A172 (cell line): ENCODE measurements around the gene XYLT1. TPM values are rescaled to one million over a fixed set of nuclear protein-coding genes. Genes with fewer than 3 reads are reported as not detected.

ENCODE experiments used
- DNase-seq: peaks from one replicate; pipeline ENCODE4 v3.0.0-alpha.2; 2015; ENCODE audit warnings: low spot score
- total RNA-seq: library from RNA; depleted of rRNA; stranded (reverse); fragments of >200 nt; shearing (Covaris generic); gene quantifications from 2 replicates; pipeline ENCODE4 v1.2.3, GENCODE V29; 2014

The XYLT1 gene
- total RNA-seq, 1 experiment from 2014 or later: not detected

GRCh38 chr16:17457997-17458396 is 12.8 kb downstream of the XYLT1 start:
- no peak for DNase-seq

- DNase-seq: no peak
These were observed 13.2 kb downstream of the XYLT1 start for GRCh38 chr16:17457513-17457912.

- DNase-seq: no peak
These were observed 16.5 kb downstream of the XYLT1 start for GRCh38 chr16:17454162-17454730.

- no peak for DNase-seq
These were observed 17.3 kb downstream of the XYLT1 start for GRCh38 chr16:17453364-17454038.

GRCh38 chr16:17452922-17453321 is 17.8 kb downstream of the XYLT1 start:
- DNase-seq: no peak

GRCh38 chr16:17451843-17452242 is 18.9 kb downstream of the XYLT1 start:
- no peak for DNase-seq

GRCh38 chr16:17450291-17450690 is 20.5 kb downstream of the XYLT1 start:
- no peak for DNase-seq

GRCh38 chr16:17448640-17449638 is 21.8 kb downstream of the XYLT1 start:
- no peak for DNase-seq

- no peak for DNase-seq
These were observed 23.6 kb downstream of the XYLT1 start for GRCh38 chr16:17447101-17447569.

GRCh38 chr16:17446661-17447060 is 24.1 kb downstream of the XYLT1 start:
- no peak for DNase-seq

GRCh38 chr16:17445421-17445820 is 25.3 kb downstream of the XYLT1 start:
- DNase-seq: no peak

GRCh38 chr16:17444658-17445057 is 26.1 kb downstream of the XYLT1 start:
- no peak for DNase-seq

GRCh38 chr16:17440131-17440530 is 30.6 kb downstream of the XYLT1 start:
- DNase-seq: no peak

- no peak for DNase-seq
These were observed 31.2 kb downstream of the XYLT1 start for GRCh38 chr16:17439580-17439979.

- no peak for DNase-seq
These were observed 32.8 kb downstream of the XYLT1 start for GRCh38 chr16:17437981-17438380.

- DNase-seq: no peak
These were observed 33.5 kb downstream of the XYLT1 start for GRCh38 chr16:17437127-17437720.

- DNase-seq: no peak
These were observed 35.4 kb downstream of the XYLT1 start for GRCh38 chr16:17435318-17435717.

- no peak for DNase-seq
These were observed 36.9 kb downstream of the XYLT1 start for GRCh38 chr16:17433577-17434451.

GRCh38 chr16:17432901-17433576 is 37.7 kb downstream of the XYLT1 start:
- no peak for DNase-seq

GRCh38 chr16:17431968-17432625 is 38.7 kb downstream of the XYLT1 start:
- no peak for DNase-seq
